ENCODE results near the gene PERM1.

DNA sequence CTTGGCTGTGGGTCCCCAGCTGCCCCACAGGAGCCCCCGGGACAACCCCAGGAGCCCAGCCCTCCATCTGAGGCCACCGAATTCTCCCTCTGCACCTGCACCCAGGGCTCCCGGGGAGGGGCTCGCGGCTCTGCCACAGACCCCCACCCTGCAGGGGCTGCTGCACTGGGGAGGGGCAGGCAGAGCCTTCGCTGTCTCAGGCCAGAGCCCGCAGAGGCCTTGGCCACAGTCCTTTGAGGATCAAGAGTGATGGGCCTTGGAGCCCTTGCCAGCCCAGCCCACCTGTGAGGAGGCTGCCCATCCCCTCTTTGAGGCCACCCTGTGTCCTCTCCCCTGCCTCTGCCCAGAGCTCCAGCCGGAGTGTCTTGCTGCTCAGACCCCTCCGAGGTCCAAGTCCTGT lies 6.5 kb downstream of the PERM1 start:
- TF ChIP-seq, protein P1, sequence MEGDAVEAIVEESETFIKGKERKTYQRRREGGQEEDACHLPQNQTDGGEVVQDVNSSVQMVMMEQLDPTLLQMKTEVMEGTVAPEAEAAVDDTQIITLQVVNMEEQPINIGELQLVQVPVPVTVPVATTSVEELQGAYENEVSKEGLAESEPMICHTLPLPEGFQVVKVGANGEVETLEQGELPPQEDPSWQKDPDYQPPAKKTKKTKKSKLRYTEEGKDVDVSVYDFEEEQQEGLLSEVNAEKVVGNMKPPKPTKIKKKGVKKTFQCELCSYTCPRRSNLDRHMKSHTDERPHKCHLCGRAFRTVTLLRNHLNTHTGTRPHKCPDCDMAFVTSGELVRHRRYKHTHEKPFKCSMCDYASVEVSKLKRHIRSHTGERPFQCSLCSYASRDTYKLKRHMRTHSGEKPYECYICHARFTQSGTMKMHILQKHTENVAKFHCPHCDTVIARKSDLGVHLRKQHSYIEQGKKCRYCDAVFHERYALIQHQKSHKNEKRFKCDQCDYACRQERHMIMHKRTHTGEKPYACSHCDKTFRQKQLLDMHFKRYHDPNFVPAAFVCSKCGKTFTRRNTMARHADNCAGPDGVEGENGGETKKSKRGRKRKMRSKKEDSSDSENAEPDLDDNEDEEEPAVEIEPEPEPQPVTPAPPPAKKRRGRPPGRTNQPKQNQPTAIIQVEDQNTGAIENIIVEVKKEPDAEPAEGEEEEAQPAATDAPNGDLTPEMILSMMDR (IDR thresholded peaks at IDR 0.05), result no peak
- no peak for TF ChIP-seq POLR2A (IDR thresholded peaks at IDR 0.05)

All from thyroid gland (tissue), 4 donors.